Hematopoietic multipotent progenitor cell treated with erythropoietin and hydrocortisone succinate and interleukin-3 and kit ligand, for 8 days (in vitro differentiated cells): ENCODE results near the gene CELSR1.

Experiments used
- DNase-seq: peaks from one replicate; pipeline ENCODE4 v3.0.0-alpha.2; 2015

The CELSR1 gene

DNA sequence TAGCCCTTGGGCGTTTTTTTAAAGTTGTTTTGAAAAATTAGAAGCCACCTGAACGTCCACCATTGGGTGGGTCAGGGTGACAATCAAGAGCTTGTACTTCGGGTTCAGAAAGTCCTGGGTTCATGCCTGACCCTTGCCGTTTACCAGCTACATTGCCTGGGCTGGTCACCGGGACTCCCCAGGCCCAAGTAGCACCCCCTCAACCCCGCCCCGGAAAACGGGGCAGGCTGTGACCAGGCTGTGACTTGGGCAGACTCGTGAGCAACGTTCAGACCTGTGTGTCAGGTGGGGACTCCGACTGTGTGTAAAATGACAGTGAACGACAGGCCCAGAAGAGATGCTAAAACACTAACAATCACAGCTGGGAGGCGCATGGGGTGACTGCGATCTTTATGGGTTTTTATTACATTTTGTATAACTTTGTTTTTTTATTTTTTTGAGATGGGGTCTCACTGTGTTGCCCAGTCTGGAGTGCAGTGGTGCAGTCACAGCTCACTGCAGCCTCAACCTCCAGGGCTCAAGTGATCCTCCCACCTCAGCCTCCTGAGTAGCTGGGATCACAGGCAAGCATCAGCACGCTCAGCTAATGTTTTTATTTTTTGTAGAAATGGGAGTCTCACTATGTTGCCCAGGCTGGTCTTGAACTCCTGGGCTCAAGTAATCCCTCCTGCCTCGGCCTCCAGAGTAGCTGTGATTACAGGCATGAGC is 145.1 kb downstream of the CELSR1 start:
- DNase-seq: no peak

DNA sequence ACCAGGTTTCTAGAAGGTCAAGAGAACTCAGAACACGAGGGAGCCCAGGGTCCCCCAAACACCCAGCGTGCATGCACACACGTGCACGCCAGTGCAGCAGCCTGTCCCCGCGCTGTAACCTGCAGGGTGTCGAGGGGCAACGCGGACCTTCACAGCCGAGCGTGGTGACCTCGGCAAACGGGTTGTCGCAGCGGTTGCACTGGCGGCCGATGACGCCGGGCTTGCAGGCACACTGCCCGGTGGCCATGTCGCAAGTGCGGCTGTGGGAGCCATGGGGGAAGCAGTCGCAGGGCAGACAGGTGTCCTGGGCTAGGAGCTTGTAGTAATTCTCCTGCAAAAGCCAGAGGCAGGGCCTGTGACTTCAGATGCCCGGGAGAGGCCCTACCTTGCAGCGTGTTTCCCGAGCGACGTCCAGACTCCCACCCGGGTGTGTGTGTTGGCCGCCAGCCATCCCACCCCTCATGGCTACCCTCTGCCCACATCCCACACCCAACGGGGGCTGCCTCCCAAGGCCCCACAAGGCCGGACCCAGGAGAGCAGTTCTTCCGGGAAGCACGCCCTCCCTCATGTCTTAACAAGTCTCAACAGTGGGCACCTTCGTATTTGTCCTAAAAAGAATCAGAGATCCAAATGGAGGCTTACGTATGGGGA is 145.8 kb downstream of the CELSR1 start:
- DNase-seq: no peak

DNA sequence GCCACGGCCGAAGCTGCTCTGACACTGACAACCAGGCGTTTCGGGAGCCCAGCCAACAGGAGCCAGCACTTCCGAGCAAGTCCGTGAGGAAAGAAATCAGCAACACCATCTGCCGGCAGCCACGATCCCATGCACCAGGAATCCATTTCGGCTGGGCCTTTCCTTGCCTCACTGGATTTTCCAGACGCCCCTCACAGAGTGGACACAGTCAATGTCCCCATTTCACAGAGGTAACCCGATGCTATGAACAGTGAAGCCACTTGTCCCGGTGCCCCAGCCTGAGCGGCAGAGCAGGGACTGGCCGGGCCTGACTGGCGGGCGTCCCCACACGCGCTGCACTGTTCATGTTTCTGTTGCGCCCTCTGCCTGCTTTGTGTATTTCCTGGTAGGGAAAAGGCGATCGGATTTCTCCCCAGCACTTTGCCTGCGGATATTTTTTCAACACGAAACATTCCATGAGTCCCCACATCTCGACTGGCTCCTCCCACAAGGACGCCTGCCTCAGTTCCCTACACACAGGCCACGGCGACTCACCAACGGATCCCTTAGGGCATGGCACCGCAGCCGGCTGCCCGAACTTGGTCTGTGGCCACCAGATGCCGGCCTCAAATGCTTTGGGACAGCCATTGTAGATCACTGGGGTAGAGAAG is 146.6 kb downstream of the CELSR1 start:
- DNase-seq: no peak

DNA sequence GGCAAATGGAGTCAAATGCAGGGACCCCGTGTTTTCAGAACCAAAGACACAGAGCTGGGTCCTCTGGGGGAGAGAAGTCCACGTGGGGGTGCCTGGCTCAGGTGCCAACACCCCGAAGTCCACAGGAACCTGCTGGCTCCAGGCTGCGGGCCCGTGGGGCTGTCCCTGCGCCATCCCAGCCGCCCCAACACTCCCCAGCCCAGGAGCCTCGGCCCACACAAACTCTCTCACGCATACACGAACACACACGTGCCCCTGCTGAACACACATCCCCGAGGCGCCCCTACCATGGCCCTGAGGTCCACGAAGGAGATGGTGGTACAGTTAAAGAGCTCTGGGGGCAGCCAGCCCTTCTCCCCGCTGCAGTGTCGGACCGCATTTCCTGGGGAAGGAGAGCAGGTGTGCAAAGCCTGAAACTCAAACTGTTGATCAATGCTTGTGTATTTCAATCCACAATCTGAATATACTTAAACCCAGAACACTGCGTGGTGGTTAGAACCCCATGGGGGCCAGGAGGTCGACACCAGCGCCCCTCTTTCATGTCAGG is 147.2 kb downstream of the CELSR1 start:
- DNase-seq: no peak

DNA sequence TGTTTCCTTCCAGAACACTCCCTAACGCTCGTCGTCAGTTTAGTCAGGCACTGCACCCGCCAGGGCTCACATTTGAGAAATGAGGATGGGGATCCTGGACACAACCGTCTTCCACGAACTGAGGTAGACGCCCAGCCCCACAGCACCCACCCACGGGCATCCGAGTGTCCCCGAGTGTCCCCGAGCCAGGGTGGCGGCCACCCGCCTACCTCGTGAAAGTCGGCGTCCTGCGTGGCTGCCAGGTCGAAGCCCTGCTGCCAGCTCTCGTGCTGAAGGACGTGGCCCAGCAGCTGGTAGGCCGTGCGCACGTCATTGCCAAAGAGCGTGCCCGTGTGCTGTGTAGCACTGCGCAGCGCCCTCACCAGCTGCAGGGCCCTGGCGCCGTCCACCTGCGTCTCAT is 148.3 kb downstream of the CELSR1 start:
- no peak for DNase-seq

DNA sequence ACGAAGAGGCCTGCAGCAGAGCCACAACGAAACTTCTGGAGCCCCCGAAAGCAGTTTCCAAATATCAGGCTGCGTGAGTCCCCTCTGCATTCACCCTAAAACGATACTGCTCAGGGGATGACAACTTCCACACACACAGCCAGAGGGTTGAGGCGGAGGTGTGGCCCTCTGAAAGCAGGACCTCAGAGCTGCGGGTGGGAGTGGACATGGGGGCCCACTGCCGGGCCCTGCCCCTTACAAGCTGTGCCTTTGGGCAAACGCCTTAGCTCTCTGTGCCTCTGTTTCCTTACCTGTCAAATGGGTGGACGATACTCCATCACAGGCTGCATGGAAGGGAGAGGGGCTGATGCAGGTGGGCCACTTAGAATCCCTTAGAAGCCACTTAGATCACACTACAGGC is 148.8 kb downstream of the CELSR1 start:
- DNase-seq: no peak

DNA sequence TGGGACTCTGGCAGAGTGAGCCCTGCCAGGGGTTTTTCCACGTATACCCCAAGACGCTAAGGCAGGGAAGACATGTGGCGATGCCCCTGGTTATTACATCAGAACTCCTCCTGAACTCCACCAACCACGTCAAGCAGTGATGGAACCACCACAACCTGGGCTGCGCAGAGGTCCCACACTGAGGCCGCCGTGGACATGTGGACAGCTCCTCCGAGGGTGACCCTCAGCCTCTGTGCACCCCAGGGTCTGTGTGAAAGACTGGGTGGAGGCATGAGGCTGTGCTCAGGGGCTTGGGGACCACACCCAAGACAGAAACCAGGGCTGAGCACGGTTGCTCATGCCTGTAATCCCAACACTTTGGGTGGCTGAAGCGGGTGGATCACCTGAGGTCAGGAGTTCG is 149.7 kb downstream of the CELSR1 start:
- no peak for DNase-seq

DNA sequence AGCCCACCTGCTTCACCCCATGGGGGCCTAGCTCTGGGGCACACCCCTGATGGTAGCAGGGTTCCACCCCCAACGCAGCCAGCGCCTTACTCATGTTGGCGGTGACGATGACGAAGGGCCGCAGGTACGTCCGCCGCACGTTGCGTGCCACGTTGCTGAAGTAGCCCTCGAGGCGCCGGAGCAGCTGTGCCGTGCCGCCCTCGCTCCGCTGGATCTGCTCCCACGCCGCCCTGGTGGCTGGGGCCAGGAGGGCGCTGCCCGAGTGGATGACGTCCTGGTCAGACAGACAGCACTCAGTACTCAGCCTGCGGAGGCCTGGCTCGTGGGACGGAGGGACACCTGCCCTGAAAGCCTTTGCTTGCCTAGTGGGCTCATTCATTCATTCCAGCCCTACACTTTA is 151.1 kb downstream of the CELSR1 start:
- no peak for DNase-seq

DNA sequence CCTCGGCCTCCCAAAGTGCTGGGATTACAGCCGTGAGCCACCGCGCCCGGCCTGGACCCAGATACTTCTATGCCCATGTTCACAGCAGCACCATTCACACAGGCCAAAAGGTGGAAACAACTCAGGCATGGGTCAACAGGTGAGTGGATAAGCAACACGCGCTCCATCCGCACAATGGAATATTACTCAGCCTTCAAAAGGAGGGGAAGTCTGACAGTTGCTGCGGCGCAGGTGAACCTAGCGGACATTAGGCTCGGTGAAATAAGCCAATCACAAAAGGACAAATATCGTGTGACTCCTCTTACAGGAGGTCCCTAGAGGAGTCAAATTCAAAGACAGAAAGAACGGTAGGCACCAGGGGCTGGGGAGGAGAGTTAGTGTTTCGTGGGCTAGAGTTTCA is 154.9 kb downstream of the CELSR1 start:
- no peak for DNase-seq

DNA sequence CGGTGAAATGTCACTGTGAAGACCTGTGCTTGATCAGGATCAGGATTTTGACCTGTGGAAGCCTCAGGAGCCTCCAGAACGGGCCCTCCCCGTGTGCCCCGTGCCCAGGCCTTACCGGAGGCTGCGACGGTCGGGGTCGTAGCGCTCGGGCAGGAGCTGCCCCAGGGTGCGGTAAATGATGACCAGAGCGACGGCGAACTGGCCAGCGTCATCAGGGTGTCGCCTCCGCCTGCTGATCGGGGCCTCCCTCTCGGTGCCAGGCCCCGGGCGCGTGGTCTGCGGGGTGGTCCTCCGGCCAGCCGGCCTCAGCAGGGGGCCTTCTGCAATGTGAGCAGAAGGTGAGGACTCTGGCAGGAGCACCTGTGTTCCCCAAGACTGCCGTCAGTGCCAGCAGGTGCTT is 155.7 kb downstream of the CELSR1 start:
- no peak for DNase-seq

DNA sequence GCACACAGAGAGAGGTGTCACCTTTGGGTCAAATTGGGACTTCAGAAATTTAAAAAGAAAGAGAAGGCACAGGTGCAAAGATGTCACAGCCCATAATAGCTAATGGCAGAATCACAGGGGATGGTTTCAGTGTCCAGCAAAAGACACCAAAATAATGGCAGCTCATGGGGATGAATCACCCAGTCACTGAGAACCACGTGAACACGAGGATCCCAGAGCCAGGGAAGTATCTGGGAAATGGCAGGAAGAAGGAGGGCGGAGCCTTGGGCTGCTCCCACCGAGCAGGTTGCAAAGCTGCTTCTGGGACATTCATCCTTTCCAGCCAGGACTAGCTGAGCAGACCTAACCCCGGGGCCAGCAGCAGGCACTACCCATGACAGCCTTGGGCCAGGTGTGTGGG is 156.3 kb downstream of the CELSR1 start:
- DNase-seq: no peak

DNA sequence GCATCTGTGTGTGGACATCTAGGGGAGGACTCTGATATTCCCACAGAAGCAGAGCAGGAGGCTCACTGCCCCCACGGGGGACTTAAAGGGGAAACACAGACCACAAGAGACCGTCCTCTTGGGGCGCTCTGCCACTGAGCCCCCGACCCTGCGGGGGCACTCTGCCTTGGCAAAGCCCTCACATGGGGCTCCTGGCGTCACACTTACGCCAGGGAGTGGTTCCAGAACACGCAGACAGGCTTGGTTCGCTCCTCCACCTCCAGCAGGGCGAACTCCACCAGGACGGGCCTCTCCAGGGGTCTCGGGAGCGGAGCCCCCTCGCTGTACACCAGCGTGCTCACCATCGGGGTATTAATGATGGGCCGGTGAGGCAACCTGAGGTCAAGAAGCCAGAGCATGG is 156.8 kb downstream of the CELSR1 start:
- no peak for DNase-seq

DNA sequence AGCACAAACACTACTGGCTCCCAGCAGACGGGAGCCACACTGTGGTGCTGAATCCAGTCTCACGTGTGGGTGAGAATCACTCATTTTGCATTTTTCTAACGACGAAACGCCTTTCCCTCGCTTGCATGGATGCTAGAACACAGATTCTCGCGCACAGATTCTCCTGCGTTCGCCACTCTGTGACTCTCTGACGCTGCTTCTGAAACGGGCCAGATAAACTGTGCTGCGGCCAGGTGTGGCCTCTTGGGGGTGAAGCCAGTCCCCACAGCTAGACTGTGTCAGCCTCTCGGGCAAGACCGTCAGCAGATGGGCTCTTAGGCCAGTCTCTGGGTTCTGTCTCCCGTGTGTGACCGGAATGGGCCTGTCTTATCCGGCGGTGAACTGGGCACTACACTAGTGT is 157.4 kb downstream of the CELSR1 start:
- no peak for DNase-seq

DNA sequence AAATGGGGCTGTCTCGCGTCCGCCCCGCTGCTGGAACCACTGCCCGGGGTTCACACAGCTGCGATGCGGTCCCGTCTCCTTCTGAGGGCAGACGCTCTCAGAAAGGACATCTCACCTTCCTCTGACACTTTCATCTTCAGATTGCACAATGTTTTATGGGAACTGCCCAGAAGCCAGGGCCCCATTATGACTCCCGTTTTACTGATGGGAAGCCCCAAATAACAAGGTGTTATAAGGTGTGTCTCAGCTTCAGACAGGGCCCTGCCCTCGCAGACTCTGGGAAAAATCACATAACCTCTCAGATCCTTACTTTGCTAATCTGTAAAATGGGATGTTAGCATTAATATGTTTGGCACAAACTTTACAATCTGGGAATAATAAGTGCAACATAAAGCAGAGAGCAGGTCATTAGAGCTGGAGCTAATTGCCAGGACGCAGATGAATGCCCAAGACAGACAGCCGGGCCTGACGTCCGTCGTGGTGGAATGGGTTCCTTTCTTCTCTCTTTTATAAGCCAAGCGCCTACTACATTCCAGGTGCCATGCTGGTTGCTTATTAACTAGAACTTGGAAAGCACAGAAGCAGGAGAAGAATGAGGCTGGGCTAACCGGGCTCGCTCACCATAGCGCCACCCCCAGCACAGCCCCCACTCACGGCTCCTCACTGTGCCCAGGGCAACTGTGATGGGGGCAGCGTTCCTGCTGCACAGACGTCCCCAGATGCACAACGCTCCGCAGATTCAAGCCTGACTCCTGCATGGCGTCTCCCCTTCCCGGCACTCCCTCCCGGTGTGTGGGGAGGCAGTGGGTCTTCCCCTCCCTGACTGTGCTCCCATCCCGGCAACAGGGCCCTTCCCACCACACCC is 158.1 kb downstream of the CELSR1 start:
- no peak for DNase-seq

DNA sequence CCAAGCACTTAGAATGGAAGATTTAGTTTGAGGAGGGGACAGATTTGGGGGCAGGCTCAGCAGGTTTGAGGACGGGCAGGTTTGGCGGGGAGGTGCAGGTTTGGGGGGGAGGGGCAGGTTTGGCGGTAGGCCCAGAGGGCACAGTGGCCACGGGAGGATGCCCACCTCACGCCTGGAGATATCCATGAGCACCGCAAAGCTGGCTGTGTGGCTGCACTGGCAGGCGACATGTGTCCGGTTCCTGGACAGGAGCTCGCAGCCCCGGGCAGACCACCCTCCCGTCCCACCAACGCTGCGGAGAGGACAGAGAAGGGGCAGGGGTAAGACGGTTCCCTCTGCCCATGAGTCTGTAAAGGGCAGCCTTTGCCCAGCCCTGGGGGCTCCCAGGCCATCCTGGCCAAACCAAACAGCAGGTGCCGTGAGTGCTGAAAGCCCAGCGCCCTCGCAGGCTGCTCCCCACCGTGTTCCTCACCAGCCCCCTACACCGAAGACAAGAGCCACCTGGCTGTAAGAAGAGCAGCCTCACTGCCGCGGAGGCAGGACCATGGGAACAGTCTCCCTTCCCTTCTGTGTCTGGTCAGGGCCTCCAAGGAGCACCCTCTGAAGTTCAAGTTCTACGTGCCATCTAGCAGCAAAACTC is 158.9 kb downstream of the CELSR1 start:
- no peak for DNase-seq

DNA sequence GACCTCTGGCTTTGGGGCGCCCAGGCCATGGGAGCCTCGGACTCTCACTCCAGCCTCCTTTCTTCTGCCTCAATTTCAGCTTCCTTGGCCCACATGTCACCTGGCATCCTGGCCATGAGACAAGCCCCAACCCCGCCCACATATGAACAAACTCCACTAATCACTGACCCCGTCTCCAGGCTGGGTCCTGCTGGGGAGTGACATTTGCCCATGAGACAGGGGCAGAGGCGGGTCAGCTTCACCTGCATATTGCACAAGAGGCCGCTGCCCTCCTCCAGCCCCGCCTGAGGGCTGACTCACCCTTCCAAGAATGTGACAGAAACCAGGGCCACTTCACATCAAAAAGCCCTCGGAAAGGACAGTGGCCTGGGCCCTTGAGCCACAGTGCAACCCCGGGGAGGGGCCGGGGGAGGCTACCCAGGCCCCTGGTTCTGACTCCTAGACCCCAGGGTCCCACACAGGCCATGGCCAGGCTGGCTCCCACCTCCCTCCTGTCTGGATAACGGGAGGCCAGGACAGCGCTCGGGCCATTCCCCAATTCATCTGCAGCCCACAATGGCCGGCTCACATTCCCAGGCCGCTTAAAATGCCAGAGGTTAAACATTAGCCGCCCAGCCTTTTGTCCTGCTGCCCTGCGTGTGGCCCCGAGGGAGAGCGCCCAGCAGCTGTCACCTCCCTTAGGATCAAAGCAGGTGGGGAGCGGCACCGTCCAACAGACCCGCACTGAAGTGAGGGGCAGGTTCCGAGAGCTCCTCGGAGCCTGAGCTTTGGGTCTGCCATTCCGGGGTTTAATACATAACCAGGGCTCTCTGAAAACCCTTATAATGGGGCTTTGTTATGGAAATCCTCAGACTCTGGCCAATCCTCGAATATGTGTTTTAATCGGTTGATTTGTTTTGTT is 159.6 kb downstream of the CELSR1 start:
- DNase-seq: no peak

DNA sequence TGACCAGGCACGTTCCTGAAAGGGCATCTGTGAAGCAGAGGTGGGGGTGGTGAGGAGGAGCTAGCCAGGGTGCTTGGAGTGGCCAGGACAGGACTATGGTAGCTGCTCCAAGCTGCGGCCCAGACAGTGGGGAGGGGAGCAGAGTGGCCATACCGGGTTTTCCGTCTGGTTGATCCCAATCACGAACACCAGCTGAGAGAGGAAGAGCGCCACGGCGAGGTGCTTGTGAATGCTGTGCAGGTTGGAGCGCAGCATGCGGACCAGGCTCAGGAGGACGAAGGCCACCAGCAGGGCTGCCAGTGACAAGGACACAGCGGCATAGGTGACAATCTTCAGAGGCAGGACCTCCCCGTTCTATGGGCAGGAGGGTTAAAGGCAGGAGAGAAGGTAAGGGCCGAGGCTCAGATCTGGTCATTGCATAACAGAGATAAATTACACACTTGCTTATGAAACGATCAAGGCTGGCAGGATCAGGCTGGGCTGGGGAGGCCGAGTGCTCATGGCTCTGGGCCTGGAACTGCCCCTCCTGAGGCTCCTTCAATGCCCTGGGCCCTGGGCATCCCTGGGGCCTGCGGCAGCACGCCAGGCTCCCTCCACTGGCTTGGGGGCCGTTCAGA is 160.4 kb downstream of the CELSR1 start:
- no peak for DNase-seq

DNA sequence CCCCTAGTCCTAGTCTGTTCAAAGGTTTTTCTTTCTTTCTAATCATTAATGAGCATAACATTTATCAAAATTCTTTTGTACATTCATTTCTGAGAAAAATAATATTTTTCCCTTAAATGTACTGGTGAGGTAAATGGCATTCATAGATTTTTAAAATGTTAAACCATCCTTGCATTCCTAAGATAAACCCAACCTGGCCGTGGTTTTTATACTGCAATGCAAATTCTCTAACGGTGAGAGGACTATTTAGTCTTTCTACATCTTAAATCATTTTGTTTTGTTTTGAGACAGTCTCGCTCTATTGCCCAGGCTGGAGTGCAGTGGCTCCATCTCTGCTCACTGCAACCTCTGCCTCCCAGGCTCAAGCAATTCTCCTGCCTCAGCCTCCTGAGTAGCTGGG is 161.3 kb downstream of the CELSR1 start:
- DNase-seq: no peak

DNA sequence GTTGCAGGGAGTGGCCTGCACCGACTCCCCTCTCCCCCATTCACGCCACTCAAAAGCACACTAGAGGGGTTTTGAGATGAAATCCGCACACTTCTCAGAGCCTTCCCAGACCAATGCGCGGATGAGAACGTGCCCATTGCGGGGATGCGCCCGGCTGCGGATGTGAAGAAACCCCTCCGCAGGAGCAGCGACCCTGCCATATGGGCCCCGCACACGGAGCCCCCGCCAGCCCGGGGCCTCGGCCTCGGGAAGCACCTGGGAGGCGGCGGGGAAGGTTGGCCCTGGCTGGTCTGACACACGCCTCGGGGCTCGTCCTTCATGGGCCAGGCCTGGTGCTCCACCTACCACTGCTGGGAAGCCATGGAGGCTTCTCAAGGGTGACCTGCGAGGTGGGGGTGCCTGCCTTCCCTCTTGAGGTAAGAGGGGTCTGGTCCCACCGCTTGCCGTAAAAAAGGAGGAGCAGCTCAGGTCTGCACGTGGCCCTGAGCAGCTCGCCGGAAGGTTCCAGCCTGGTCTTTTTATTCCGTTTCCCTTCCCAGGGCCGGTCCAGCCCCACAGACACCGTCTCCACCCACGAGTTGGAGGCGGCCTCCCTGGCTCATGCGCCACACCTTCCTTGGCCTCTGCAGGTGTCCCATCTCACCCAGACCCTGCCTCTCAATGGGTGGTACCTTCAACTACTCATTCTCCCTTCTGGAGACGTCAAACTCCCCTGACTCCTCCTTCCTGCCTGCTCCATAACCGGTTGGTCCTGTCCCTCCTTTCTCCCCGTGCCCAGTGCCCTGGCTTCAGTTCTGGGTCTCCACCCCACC is 162.6 kb downstream of the CELSR1 start:
- DNase-seq: no peak
